GM13976 (cell line): ENCODE data around the gene TRIM71.

Experiments used
- DNase-seq: peaks from one replicate; pipeline ENCODE4 v3.0.0; 2012; ENCODE audit warnings: low spot score
- in situ Hi-C: fragments of 300-500 bp; cut with MboI; formaldehyde crosslinking; loops from one replicate; pipeline ENCODE4 v1.12.0; 2022; ENCODE audit warnings: low sequenced_read_pairs, mixed read lengths, inconsistent platforms; ENCODE audit not compliant: unreplicated experiment
- TF ChIP-seq, protein P1 (sequence below): IDR thresholded peaks from 2 replicates; pipeline ENCODE4 v1.5.1; 2012; ENCODE audit warnings: borderline replicate concordance, mild to moderate bottlenecking; ENCODE audit not compliant: insufficient read depth; ENCODE audit errors: extremely low read depth, missing control alignments, control extremely low read depth

TRIM71 gene

DNA sequence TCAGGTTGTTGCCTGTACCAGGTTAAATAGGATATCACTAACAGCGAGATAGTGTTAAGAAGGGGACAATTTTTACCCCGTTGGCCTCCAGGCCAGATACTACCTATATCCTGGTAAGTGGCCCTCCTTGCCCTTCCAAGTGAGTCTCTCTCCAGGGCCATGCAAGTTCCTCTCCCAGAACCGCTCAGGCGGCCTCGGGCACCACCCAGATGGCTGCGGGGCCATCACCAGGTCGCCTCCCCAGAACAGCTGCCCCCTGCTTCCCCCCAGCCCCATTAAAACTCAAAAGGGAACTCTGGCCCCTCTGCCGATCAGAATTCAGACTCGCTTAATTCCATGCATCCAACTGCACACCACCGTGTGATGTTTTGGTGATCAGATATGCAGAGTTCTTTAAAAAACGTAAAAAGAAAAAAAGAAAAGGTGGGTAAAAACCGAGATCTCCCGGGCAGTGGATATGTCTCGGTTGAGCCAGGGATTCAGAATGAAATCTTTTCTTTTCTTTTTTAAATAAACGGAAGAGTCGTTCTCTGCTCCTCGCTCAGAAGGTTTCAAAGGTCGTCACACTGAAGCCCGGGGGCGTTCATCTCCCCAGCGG is 1.9 kb upstream of the TRIM71 start:
- TF ChIP-seq, protein P1, sequence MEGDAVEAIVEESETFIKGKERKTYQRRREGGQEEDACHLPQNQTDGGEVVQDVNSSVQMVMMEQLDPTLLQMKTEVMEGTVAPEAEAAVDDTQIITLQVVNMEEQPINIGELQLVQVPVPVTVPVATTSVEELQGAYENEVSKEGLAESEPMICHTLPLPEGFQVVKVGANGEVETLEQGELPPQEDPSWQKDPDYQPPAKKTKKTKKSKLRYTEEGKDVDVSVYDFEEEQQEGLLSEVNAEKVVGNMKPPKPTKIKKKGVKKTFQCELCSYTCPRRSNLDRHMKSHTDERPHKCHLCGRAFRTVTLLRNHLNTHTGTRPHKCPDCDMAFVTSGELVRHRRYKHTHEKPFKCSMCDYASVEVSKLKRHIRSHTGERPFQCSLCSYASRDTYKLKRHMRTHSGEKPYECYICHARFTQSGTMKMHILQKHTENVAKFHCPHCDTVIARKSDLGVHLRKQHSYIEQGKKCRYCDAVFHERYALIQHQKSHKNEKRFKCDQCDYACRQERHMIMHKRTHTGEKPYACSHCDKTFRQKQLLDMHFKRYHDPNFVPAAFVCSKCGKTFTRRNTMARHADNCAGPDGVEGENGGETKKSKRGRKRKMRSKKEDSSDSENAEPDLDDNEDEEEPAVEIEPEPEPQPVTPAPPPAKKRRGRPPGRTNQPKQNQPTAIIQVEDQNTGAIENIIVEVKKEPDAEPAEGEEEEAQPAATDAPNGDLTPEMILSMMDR = no peak
- in situ Hi-C loops = no loop called here
- no peak for DNase-seq

DNA sequence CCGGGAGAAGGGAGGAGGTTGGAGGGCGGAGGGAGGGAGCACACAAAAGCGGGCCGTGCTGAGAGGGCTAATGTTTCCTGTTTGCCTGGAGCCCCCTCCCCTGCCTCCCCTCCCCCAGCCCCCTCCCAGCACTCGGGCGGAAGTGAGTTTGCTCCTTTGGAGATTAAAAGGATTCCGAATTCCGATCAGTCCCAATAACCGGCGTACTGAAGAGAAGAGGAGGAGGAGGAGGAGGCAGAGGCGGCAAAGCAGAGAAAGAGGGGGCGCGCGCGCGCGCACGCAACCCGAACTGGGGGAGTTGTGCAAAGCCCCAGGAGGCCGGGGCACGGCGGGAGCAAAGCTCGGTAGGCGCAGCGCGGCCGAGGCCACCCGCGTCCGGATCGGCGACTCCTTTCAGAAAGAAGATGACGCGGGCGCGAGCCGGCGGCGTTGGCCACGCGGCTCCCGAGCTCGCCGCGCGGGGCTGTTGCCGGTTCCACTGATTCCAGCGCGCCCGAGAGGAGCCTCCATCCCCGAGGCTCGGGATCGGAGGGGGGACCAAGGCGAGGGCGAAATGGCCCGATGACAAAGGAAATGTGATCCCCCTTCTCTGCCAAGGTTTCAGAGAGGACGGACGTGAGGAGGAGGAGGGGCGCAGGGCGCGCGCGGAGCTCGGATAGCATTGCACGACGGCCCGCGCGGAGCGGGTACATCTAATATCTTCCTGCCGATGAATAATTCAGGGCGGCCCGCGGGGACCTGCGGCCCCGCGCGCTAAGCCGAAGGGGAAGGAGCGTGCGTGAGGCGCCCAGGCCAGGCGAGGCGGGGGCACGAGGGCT is 1.1 kb upstream of the TRIM71 start:
- TF ChIP-seq, protein P1 = no peak
- DNase-seq = peak; percentile 64
- in situ Hi-C loops = no loop called here

DNA sequence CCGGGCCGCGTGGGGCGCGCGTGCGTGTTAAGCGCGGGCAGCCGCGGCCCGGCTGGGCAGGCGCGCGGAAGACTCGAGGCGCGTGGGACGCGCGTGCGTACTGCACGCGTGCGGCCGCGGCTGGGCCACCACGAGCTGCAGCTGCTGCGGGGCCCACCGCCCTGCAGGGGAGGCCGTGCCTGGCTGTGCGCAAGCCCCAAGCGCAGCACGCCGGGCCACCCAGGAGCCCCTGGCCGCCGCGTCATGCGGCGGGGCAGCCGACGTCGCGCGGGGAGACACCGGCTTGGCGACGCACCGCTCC is 590 bp upstream of the TRIM71 start:
- peak; percentile 49 for DNase-seq
- in situ Hi-C loops = no loop called here
- TF ChIP-seq, protein P1 = no peak

DNA sequence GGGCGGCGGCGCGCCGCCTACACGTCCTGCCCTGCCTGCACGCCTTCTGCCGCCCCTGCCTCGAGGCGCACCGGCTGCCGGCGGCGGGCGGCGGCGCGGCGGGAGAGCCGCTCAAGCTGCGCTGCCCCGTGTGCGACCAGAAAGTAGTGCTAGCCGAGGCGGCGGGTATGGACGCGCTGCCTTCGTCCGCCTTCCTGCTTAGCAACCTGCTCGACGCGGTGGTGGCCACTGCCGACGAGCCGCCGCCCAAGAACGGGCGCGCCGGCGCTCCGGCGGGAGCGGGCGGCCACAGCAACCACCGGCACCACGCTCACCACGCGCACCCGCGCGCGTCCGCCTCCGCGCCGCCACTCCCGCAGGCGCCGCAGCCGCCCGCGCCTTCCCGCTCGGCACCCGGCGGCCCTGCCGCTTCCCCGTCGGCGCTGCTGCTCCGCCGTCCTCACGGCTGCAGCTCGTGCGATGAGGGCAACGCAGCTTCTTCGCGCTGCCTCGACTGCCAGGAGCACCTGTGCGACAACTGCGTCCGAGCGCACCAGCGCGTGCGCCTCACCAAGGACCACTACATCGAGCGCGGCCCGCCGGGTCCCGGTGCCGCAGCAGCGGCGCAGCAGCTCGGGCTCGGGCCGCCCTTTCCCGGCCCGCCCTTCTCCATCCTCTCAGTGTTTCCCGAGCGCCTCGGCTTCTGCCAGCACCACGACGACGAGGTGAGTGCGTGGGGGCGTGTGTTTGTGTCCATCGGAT is 602 bp downstream of the TRIM71 start:
- TF ChIP-seq, protein P1 = no peak
- DNase-seq = peak; percentile 55
- in situ Hi-C loops = no loop called here

DNA sequence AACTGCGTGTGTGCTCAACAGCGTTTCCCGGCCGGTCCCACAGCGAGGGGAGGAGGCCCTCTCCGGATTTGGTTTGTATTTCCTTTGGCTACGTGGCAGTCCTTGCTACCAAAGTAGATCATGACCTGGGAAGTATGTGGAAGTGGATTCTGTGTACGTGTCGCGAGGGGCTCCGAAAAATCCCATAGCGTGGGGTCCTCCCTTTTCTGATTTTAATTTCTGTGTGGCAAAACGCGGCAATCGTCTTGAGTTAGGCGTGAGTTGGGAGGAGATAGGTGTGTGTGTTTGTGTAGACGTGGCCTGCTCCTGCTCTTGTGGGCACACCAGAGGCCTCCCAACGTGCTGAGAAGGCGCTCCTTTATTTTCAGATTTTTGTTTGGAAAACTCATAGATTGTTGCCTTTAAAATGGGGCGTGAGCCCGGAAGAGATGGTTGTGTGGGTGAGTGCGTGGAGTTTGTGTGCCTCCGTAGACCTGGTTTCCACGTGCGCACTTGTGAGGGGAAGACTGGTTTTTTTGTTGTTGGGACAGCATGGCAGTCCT is 1.2 kb downstream of the TRIM71 start:
- in situ Hi-C loops = no loop called here
- TF ChIP-seq, protein P1 = no peak
- no peak for DNase-seq

DNA sequence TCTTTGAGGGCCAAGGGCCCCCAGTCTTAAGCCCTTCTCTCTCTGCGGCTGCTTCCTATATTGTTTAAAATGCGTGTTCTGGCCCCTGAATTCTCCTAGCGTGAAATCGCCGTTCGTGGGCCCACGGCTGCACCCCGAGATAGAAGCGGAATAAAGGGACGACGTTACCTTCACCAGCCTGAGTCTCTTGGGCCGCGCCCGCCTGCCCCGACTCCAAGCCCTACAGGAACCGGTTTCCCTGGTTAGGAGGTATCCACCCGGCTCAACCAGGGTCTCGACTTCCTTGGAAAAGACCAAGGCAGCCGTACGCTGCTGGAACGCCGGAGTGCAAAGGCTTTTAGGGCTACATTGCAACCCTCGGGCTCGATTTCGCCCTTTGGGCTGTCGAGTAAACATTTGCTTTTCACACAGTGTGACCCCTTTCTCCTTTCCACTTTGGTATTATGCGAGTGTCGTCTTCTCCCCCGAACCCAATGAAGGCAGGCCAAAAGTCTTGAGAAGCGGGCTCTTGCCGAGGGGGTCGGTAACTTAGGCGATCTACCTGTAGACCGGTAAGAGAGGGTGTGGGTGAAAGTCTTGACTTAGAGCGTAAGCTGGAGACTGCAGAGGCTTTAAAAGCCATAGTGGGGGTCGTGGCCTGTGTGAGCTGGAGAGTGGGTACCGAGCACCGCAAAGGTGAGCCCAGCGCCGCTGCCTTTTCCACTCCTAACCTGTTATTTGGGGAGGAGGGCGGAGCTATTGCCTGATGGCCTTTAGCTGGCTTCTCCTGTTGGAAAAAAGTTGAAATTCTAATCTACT is 2.0 kb downstream of the TRIM71 start:
- in situ Hi-C loops = no loop called here

More for the DNA sequence above, 2.0 kb downstream of the TRIM71 start:
- TF ChIP-seq, protein P1 = no peak
- no peak for DNase-seq
